Stimulated activated CD8-positive, alpha-beta memory T cell treated with anti-CD3 and anti-CD28 coated beads, Interleukin-4, amount 100 ng/mL, for 1 hour (primary cell): Measurements from ENCODE around the gene PIK3C2B.

Source experiments
- DNase-seq, 2 donors: peaks; one replicate each; pipeline ENCODE4 v3.0.0-alpha.2; 2020; ENCODE audit warnings: low read depth in 2 of 2, low spot score in 1 of 2

The PIK3C2B gene

GRCh38 chr1:204445860-204446412 is 48.7 kb downstream of the PIK3C2B start:
- DNase-seq, result no peak
